Astrocyte (in vitro differentiated cells and primary cell): ENCODE results near the gene TTBK1. TPM values are rescaled to one million over a fixed set of nuclear protein-coding genes. Genes with fewer than 3 reads are reported as not detected.

ENCODE experiments used
- DNase-seq: peaks from one replicate; pipeline ENCODE4 v3.0.0-alpha.2; 2010; ENCODE audit warnings: low read depth
- FAIRE-seq: peaks from 2 replicates; lab custom pipeline; 2011; peaks lifted over from hg19 to GRCh38; lab: Jason Lieb, UNC
- H2AFZ ChIP-seq: 2 replicates; pipeline ENCODE4 v1.6.0; 2012; ENCODE audit warnings: low read depth, low read length, inconsistent platforms
- H3K27ac ChIP-seq: 2 replicates; pipeline ENCODE4 v1.5.1; 2011; ENCODE audit warnings: low read depth, low read length, inconsistent platforms
- H3K27me3 ChIP-seq: 2 replicates; pipeline ENCODE4 v1.6.0; 2011; ENCODE audit warnings: low read length, inconsistent platforms; ENCODE audit not compliant: insufficient read depth
- H3K36me3 ChIP-seq: 2 replicates; pipeline ENCODE4 v1.5.1; 2011; ENCODE audit warnings: low read length, inconsistent platforms; ENCODE audit not compliant: insufficient read depth
- H3K4me1 ChIP-seq: 2 replicates; pipeline ENCODE4 v1.5.1; 2011; ENCODE audit warnings: low read length, inconsistent platforms; ENCODE audit not compliant: insufficient read depth
- H3K4me2 ChIP-seq: 2 replicates; pipeline ENCODE4 v1.6.0; 2012; ENCODE audit warnings: low read length, inconsistent platforms
- H3K4me3 ChIP-seq: 2 replicates; pipeline ENCODE4 v1.5.1; 2011; ENCODE audit warnings: low read depth, mild to moderate bottlenecking, low read length, inconsistent platforms; ENCODE audit not compliant: insufficient read depth
- H3K79me2 ChIP-seq: 2 replicates; pipeline ENCODE4 v1.6.0; 2012; ENCODE audit warnings: mild to moderate bottlenecking, low read length, inconsistent platforms; ENCODE audit not compliant: insufficient read depth
- H3K9ac ChIP-seq: 2 replicates; pipeline ENCODE4 v1.6.0; 2012; ENCODE audit warnings: mild to moderate bottlenecking, low read length, inconsistent platforms
- H3K9me3 ChIP-seq: 2 replicates; pipeline ENCODE4 v1.5.1; 2012; ENCODE audit warnings: low read depth, mild to moderate bottlenecking, low read length, inconsistent platforms; ENCODE audit not compliant: insufficient read depth
- H4K20me1 ChIP-seq: 2 replicates; pipeline ENCODE4 v1.6.0; 2012; ENCODE audit warnings: low read length, inconsistent platforms; ENCODE audit not compliant: insufficient read depth
- H3K27ac Mint-ChIP-seq: one replicate; pipeline ENCODE4 v1.8.0; 2021; ENCODE audit warnings: mild to moderate bottlenecking, mixed read lengths; ENCODE audit not compliant: unreplicated experiment
- H3K27me3 Mint-ChIP-seq: one replicate; pipeline ENCODE4 v1.8.0; 2021; ENCODE audit warnings: low read depth, mixed read lengths; ENCODE audit not compliant: unreplicated experiment
- H3K36me3 Mint-ChIP-seq: one replicate; pipeline ENCODE4 v1.8.0; 2021; ENCODE audit warnings: low read depth, mixed read lengths; ENCODE audit not compliant: unreplicated experiment
- H3K4me1 Mint-ChIP-seq: one replicate; pipeline ENCODE4 v1.8.0; 2021; ENCODE audit warnings: low read depth, mixed read lengths; ENCODE audit not compliant: unreplicated experiment
- H3K4me3 Mint-ChIP-seq: one replicate; pipeline ENCODE4 v1.8.0; 2021; ENCODE audit warnings: mild to moderate bottlenecking, moderate library complexity, mixed read lengths; ENCODE audit not compliant: unreplicated experiment
- H3K9me3 Mint-ChIP-seq: one replicate; pipeline ENCODE4 v1.8.0; 2021; ENCODE audit warnings: mild to moderate bottlenecking, mixed read lengths; ENCODE audit not compliant: unreplicated experiment
- CTCF ChIP-seq: IDR thresholded peaks from 2 replicates; pipeline ENCODE4 v1.5.1; 2011; ENCODE audit warnings: low read depth, mild to moderate bottlenecking, inconsistent platforms, low read length, moderate library complexity; ENCODE audit not compliant: insufficient read depth
- EZH2 ChIP-seq: IDR thresholded peaks from 2 replicates; pipeline ENCODE4 v1.6.1; 2012; ENCODE audit warnings: mild to moderate bottlenecking, low read length, inconsistent platforms; ENCODE audit not compliant: insufficient read depth
- total RNA-seq: library from RNA; stranded (reverse); gene quantifications from 2 replicates; pipeline ENCODE4 v1.2.1, GENCODE V29; 2021

TTBK1 gene
- total RNA-seq, 1 donor from 2014 or later = 0.14 TPM

GRCh38 chr6:43310624-43311023 lies 67.3 kb downstream of the TTBK1 start:
- no peak overlapping the region for H3K4me3 ChIP-seq
- H3K4me3 Mint-ChIP-seq = no peak overlapping the region
- no peaks in the 10 kb centered on the region for H3K36me3 Mint-ChIP-seq
- no peak for TF ChIP-seq CTCF
- TF ChIP-seq EZH2 = no peak
- H2AFZ ChIP-seq = no peak overlapping the region
- DNase-seq = no peak
- peaks cover 3% of the 10 kb centered on the region for H3K4me1 Mint-ChIP-seq
- no peak for FAIRE-seq
- H3K9ac ChIP-seq = no peak overlapping the region
- H3K27me3 ChIP-seq = peaks cover 12% of the 10 kb centered on the region
- no peaks in the 10 kb centered on the region for H3K9me3 Mint-ChIP-seq
- no peaks in the 10 kb centered on the region for H4K20me1 ChIP-seq
- H3K27me3 Mint-ChIP-seq = peaks cover 41% of the 10 kb centered on the region
- no peaks in the 10 kb centered on the region for H3K9me3 ChIP-seq
- H3K4me2 ChIP-seq = no peak overlapping the region
- H3K36me3 ChIP-seq = no peaks in the 10 kb centered on the region
- H3K79me2 ChIP-seq = no peaks in the 10 kb centered on the region
- no peak overlapping the region for H3K27ac ChIP-seq
- H3K27ac Mint-ChIP-seq = no peak overlapping the region
- no peaks in the 10 kb centered on the region for H3K4me1 ChIP-seq

- no peak overlapping the region for H3K4me3 Mint-ChIP-seq
- H3K27ac Mint-ChIP-seq = no peak overlapping the region
- H3K27me3 Mint-ChIP-seq = peaks cover 35% of the 10 kb centered on the region
- Histone ChIP-seq H3K4me1 (no peaks in the 10 kb centered on the region), H3K36me3 (no peaks in the 10 kb centered on the region), H3K9me3 (no peaks in the 10 kb centered on the region), H3K27ac (no peak overlapping the region), H3K4me2 (no peak overlapping the region), H3K4me3 (no peak overlapping the region), H3K9ac (no peak overlapping the region), H4K20me1 (no peaks in the 10 kb centered on the region), H2AFZ (no peak overlapping the region), H3K27me3 (peaks cover 12% of the 10 kb centered on the region), H3K79me2 (no peaks in the 10 kb centered on the region)
- no peaks in the 10 kb centered on the region for H3K36me3 Mint-ChIP-seq
- no peak for FAIRE-seq
- H3K4me1 Mint-ChIP-seq = peaks cover 3% of the 10 kb centered on the region
- TF ChIP-seq EZH2 (no peak), CTCF (no peak)
- no peak for DNase-seq
- no peaks in the 10 kb centered on the region for H3K9me3 Mint-ChIP-seq
These were observed 68.4 kb downstream of the TTBK1 start for GRCh38 chr6:43311666-43312065.

- Histone ChIP-seq H3K4me3 (no peak overlapping the region), H3K9me3 (no peaks in the 10 kb centered on the region), H3K79me2 (no peaks in the 10 kb centered on the region), H3K27ac (no peak overlapping the region), H3K36me3 (no peaks in the 10 kb centered on the region), H3K4me1 (no peaks in the 10 kb centered on the region), H4K20me1 (no peaks in the 10 kb centered on the region), H3K4me2 (no peak overlapping the region), H2AFZ (no peak overlapping the region), H3K27me3 (peaks cover 8% of the 10 kb centered on the region), H3K9ac (no peak overlapping the region)
- H3K4me1 Mint-ChIP-seq = peaks cover 3% of the 10 kb centered on the region
- no peak overlapping the region for H3K27ac Mint-ChIP-seq
- H3K9me3 Mint-ChIP-seq = no peaks in the 10 kb centered on the region
- H3K36me3 Mint-ChIP-seq = no peaks in the 10 kb centered on the region
- FAIRE-seq = no peak
- H3K4me3 Mint-ChIP-seq = no peak overlapping the region
- DNase-seq = no peak
- TF ChIP-seq CTCF (no peak), EZH2 (no peak)
- H3K27me3 Mint-ChIP-seq = peaks cover 38% of the 10 kb centered on the region
These were observed 70.5 kb downstream of the TTBK1 start for GRCh38 chr6:43313813-43314212.
